ENCODE data around the gene MYMK. TPM values are rescaled to one million over a fixed set of nuclear protein-coding genes. Genes with fewer than 3 reads are reported as not detected.

Gene MYMK
- total RNA-seq, 2 experiments from 2014 or later = not detected

GRCh38 chr9:133505186-133505830 is 19.5 kb downstream of the MYMK start:
- Mint-ChIP-seq H3K36me3 (no peaks in the 10 kb centered on the region), H3K9me3 (ENCODE audit: low read depth) (peaks cover 9% of the 10 kb centered on the region), H3K27me3 (peaks cover 13% of the 10 kb centered on the region), H3K27ac (no peak overlapping the region), H3K4me3 (no peak overlapping the region), H3K4me1 (peaks cover 11% of the 10 kb centered on the region)
- CTCF ChIA-PET = no interaction called here
- no peak for ATAC-seq
- no peak for DNase-seq

GRCh38 chr9:133502112-133502511 is 22.6 kb downstream of the MYMK start:
- DNase-seq (no peak), ATAC-seq (no peak)
- H3K27me3 Mint-ChIP-seq = peaks cover 13% of the 10 kb centered on the region
- peaks cover 9% of the 10 kb centered on the region for H3K9me3 Mint-ChIP-seq (ENCODE audit: low read depth)
- no peak overlapping the region for H3K4me3 Mint-ChIP-seq
- H3K4me1 Mint-ChIP-seq = no peaks in the 10 kb centered on the region
- H3K27ac Mint-ChIP-seq = no peak overlapping the region
- H3K36me3 Mint-ChIP-seq = no peaks in the 10 kb centered on the region
- CTCF ChIA-PET = no interaction called here

- Mint-ChIP-seq H3K27me3 (peaks cover 13% of the 10 kb centered on the region), H3K27ac (no peak overlapping the region), H3K9me3 (ENCODE audit: low read depth) (peaks cover 9% of the 10 kb centered on the region), H3K36me3 (no peaks in the 10 kb centered on the region), H3K4me3 (no peak overlapping the region), H3K4me1 (no peaks in the 10 kb centered on the region)
- CTCF ChIA-PET = no interaction called here
- DNase-seq (no peak), ATAC-seq (no peak)
Measured at GRCh38 chr9:133499892-133500270, 24.9 kb downstream of the MYMK start.

- CTCF ChIA-PET = no interaction called here
- Mint-ChIP-seq H3K4me3 (no peak overlapping the region), H3K4me1 (no peaks in the 10 kb centered on the region), H3K27me3 (peaks cover 13% of the 10 kb centered on the region), H3K36me3 (no peaks in the 10 kb centered on the region), H3K9me3 (ENCODE audit: low read depth) (peaks cover 9% of the 10 kb centered on the region), H3K27ac (no peak overlapping the region)
- DNase-seq (no peak), ATAC-seq (no peak)
Measured at GRCh38 chr9:133499132-133499891, 25.4 kb downstream of the MYMK start.

GRCh38 chr9:133496861-133497842 is 27.6 kb downstream of the MYMK start:
- no peak for ATAC-seq
- Mint-ChIP-seq H3K4me1 (no peaks in the 10 kb centered on the region), H3K36me3 (no peaks in the 10 kb centered on the region), H3K27ac (no peak overlapping the region), H3K9me3 (ENCODE audit: low read depth) (peaks cover 3% of the 10 kb centered on the region), H3K27me3 (peaks cover 3% of the 10 kb centered on the region), H3K4me3 (no peak overlapping the region)
- no peak for DNase-seq
- CTCF ChIA-PET = interaction anchor here (1.7 kb wide), 2 partner anchors 11 to 311 kb away, joined by 4 to 10 read pairs; no protein-coding TSS in a partner anchor

GRCh38 chr9:133495327-133496293 is 29.1 kb downstream of the MYMK start:
- Mint-ChIP-seq H3K27me3 (no peaks in the 10 kb centered on the region), H3K36me3 (no peaks in the 10 kb centered on the region), H3K4me3 (no peak overlapping the region), H3K9me3 (ENCODE audit: low read depth) (no peaks in the 10 kb centered on the region), H3K4me1 (no peaks in the 10 kb centered on the region), H3K27ac (no peak overlapping the region)
- DNase-seq (no peak), ATAC-seq (no peak)
- CTCF ChIA-PET = interaction anchor here (1.7 kb wide), 2 partner anchors 9 to 310 kb away, joined by 4 to 10 read pairs; no protein-coding TSS in a partner anchor

GRCh38 chr9:133494636-133495326 is 30.0 kb downstream of the MYMK start:
- no peaks in the 10 kb centered on the region for H3K36me3 Mint-ChIP-seq
- no peaks in the 10 kb centered on the region for H3K4me1 Mint-ChIP-seq
- ATAC-seq (no peak), DNase-seq (no peak)
- no peaks in the 10 kb centered on the region for H3K9me3 Mint-ChIP-seq (ENCODE audit: low read depth)
- no peak overlapping the region for H3K27ac Mint-ChIP-seq
- no peak overlapping the region for H3K4me3 Mint-ChIP-seq
- CTCF ChIA-PET = interaction anchor here (1.7 kb wide), 1 partner anchor 9 kb away, joined by 10 read pairs; no protein-coding TSS in a partner anchor
- no peaks in the 10 kb centered on the region for H3K27me3 Mint-ChIP-seq

- Mint-ChIP-seq H3K27me3 (peaks cover 5% of the 10 kb centered on the region), H3K9me3 (ENCODE audit: low read depth) (no peaks in the 10 kb centered on the region), H3K4me1 (no peaks in the 10 kb centered on the region), H3K27ac (no peak overlapping the region), H3K36me3 (no peaks in the 10 kb centered on the region), H3K4me3 (no peak overlapping the region)
- ATAC-seq (no peak), DNase-seq (no peak)
- CTCF ChIA-PET = no interaction called here
Measured at GRCh38 chr9:133493845-133494540, 30.8 kb downstream of the MYMK start.

GRCh38 chr9:133493428-133493827 is 31.3 kb downstream of the MYMK start:
- H3K27ac Mint-ChIP-seq = no peak overlapping the region
- no peak overlapping the region for H3K4me3 Mint-ChIP-seq
- no peaks in the 10 kb centered on the region for H3K36me3 Mint-ChIP-seq
- H3K27me3 Mint-ChIP-seq = peaks cover 5% of the 10 kb centered on the region
- CTCF ChIA-PET = no interaction called here
- no peak for DNase-seq
- ATAC-seq = no peak
- H3K4me1 Mint-ChIP-seq = no peaks in the 10 kb centered on the region
- H3K9me3 Mint-ChIP-seq (ENCODE audit: low read depth) = no peaks in the 10 kb centered on the region

GRCh38 chr9:133492061-133493021 is 32.4 kb downstream of the MYMK start:
- ATAC-seq (no peak), DNase-seq (no peak)
- Mint-ChIP-seq H3K4me1 (no peaks in the 10 kb centered on the region), H3K4me3 (no peak overlapping the region), H3K36me3 (no peaks in the 10 kb centered on the region), H3K27ac (no peak overlapping the region), H3K9me3 (ENCODE audit: low read depth) (no peaks in the 10 kb centered on the region), H3K27me3 (peaks cover 5% of the 10 kb centered on the region)
- CTCF ChIA-PET = no interaction called here

GRCh38 chr9:133491656-133491925 is 33.2 kb downstream of the MYMK start:
- H3K36me3 Mint-ChIP-seq = no peaks in the 10 kb centered on the region
- H3K4me1 Mint-ChIP-seq = no peaks in the 10 kb centered on the region
- DNase-seq (no peak), ATAC-seq (no peak)
- no peak overlapping the region for H3K27ac Mint-ChIP-seq
- CTCF ChIA-PET = no interaction called here
- no peak overlapping the region for H3K4me3 Mint-ChIP-seq
- no peaks in the 10 kb centered on the region for H3K9me3 Mint-ChIP-seq (ENCODE audit: low read depth)
- H3K27me3 Mint-ChIP-seq = peaks cover 5% of the 10 kb centered on the region
